Endothelial cell of umbilical vein (primary cell): Measurements from ENCODE around the gene CARMIL1. TPM values are rescaled to one million over a fixed set of nuclear protein-coding genes. Genes with fewer than 3 reads are reported as not detected.

Source experiments
- BruUV-seq: library from RNA; stranded (reverse); fragments of 400-500 nt; replicated peaks from 2 replicates; lab custom pipeline; 2021; lab: Mats Ljungman, UMichigan
- CTCF ChIA-PET: fragments of 300-600, 350-600 bp; sonication (Branson Sonifier 250); formaldehyde crosslinking; loops from one replicate; lab custom pipeline; 2021; ENCODE audit warnings: antibody characterized with exemption, inconsistent platforms; lab: Charles Lee
- POLR2A ChIA-PET: fragments of 300-600, 350-600 bp; sonication (Branson Sonifier 250); formaldehyde crosslinking; loops from one replicate; lab custom pipeline; 2021; ENCODE audit warnings: antibody characterized with exemption, inconsistent platforms; lab: Charles Lee
- DNase-seq: peaks from one replicate; pipeline ENCODE4 v3.0.0-alpha.2; 2011; ENCODE audit warnings: low read depth, low spot score
- FAIRE-seq: peaks from 2 replicates; lab custom pipeline; 2011; peaks lifted over from hg19 to GRCh38; lab: Jason Lieb, UNC
- H2AFZ ChIP-seq: 2 replicates; pipeline ENCODE4 v1.6.0; 2012; ENCODE audit warnings: low read depth, low read length, control low read depth, inconsistent platforms
- H3K27ac ChIP-seq: 2 replicates; pipeline ENCODE4 v1.5.1; 2011; ENCODE audit warnings: low read depth, mild to moderate bottlenecking, control low read depth, low read length, moderate library complexity; ENCODE audit not compliant: insufficient read depth
- H3K27me3 ChIP-seq, 2 experiments: 2 replicates each; pipeline versions ENCODE4 v1.6.0 to v1.6.1; 2011; ENCODE audit warnings: low read length in 2 of 2, mixed read lengths in 1 of 2; ENCODE audit not compliant: control insufficient read depth in 2 of 2, insufficient read depth in 2 of 2
- H3K36me3 ChIP-seq, 2 experiments: 2 replicates in 1 of 2; 3 replicates in 1 of 2; pipeline ENCODE4 v1.5.1; 2011; ENCODE audit warnings: low read length in 2 of 2, mild to moderate bottlenecking in 1 of 2, moderate library complexity in 1 of 2; ENCODE audit not compliant: control insufficient read depth in 2 of 2, insufficient read depth in 2 of 2; ENCODE audit errors: extremely low read depth in 1 of 2
- H3K4me1 ChIP-seq: 3 replicates; pipeline ENCODE4 v1.5.1; 2011; ENCODE audit warnings: mild to moderate bottlenecking, low read length; ENCODE audit not compliant: control insufficient read depth, insufficient read depth; ENCODE audit errors: extremely low read depth
- H3K4me2 ChIP-seq: 2 replicates; pipeline ENCODE4 v1.6.1; 2011; ENCODE audit warnings: low read length, control low read depth, mixed read lengths; ENCODE audit not compliant: insufficient read depth
- H3K4me3 ChIP-seq, 3 experiments: fragments of 200-600 bp in 1 of 3; sonication (generic), shearing (Covaris generic) in 1 of 3; replicated peaks in 1 of 3; 2 replicates each; pipeline ENCODE4 v1.5.1; 2011 to 2016; ENCODE audit warnings: control low read depth in 3 of 3, low read length in 3 of 3, mild to moderate bottlenecking in 2 of 3, inconsistent platforms in 1 of 3, low read depth in 1 of 3, moderate library complexity in 1 of 3; ENCODE audit not compliant: insufficient read depth in 1 of 3
- H3K79me2 ChIP-seq: 2 replicates; pipeline ENCODE4 v1.6.0; 2012; ENCODE audit warnings: low read length, inconsistent platforms; ENCODE audit not compliant: control insufficient read depth, insufficient read depth
- H3K9ac ChIP-seq: replicated peaks from 2 replicates; pipeline ENCODE3; 2011; ENCODE audit warnings: low read length, control low read depth; ENCODE audit not compliant: insufficient read depth; ENCODE audit errors: extremely low read depth
- H3K9me1 ChIP-seq: replicated peaks from 3 replicates; pipeline ENCODE4 v1.6.0; 2011; ENCODE audit warnings: mild to moderate bottlenecking, low read length; ENCODE audit not compliant: control insufficient read depth, insufficient read depth; ENCODE audit errors: extremely low read depth
- H3K9me3 ChIP-seq: replicated peaks from 2 replicates; pipeline ENCODE4 v1.5.1; 2012; ENCODE audit warnings: low read length, inconsistent platforms; ENCODE audit not compliant: control insufficient read depth, insufficient read depth
- H4K20me1 ChIP-seq: replicated peaks from 2 replicates; pipeline ENCODE3; 2011; ENCODE audit warnings: mild to moderate bottlenecking, low read length; ENCODE audit not compliant: control insufficient read depth, insufficient read depth; ENCODE audit errors: extremely low read depth
- EZH2 ChIP-seq: IDR thresholded peaks from 2 replicates; pipeline ENCODE4 v1.6.1; 2012; ENCODE audit warnings: borderline replicate concordance, low read depth, mild to moderate bottlenecking, moderate library complexity, low read length, inconsistent platforms; ENCODE audit not compliant: severe bottlenecking
- FOS ChIP-seq: IDR thresholded peaks from 2 replicates; pipeline ENCODE4 v1.6.1; 2011; ENCODE audit warnings: mild to moderate bottlenecking, low read length, moderate library complexity, borderline replicate concordance; ENCODE audit not compliant: insufficient read depth
- GATA2 ChIP-seq: IDR thresholded peaks from 2 replicates; pipeline ENCODE4 v1.7.0; 2011; ENCODE audit warnings: low read depth, mild to moderate bottlenecking, moderate library complexity, mixed read lengths, low read length; ENCODE audit not compliant: insufficient read length, insufficient read depth
- JUN ChIP-seq: IDR thresholded peaks from 2 replicates; pipeline ENCODE4 v1.6.1; 2011; ENCODE audit warnings: borderline replicate concordance, low read depth; ENCODE audit not compliant: insufficient read length, insufficient read depth
- MYC ChIP-seq: IDR thresholded peaks from one replicate; pipeline ENCODE4 v1.6.1; 2011; ENCODE audit warnings: mild to moderate bottlenecking, low read depth, low read length
- POLR2A ChIP-seq: IDR thresholded peaks from 2 replicates; pipeline ENCODE4 v1.6.1; 2012; ENCODE audit warnings: low read depth, mild to moderate bottlenecking, control low read depth, low read length
- POLR2AphosphoS5 ChIP-seq: IDR thresholded peaks from 2 replicates; pipeline ENCODE4 v1.6.1; 2012; ENCODE audit warnings: low read depth, mild to moderate bottlenecking, control low read depth, low read length, moderate library complexity; ENCODE audit not compliant: insufficient read depth
- dilution Hi-C: fragments of 300-500 bp; cut with MboI; formaldehyde crosslinking; loops from one replicate; pipeline ENCODE4 v1.15.0; 2019; ENCODE audit warnings: low sequenced_read_pairs; ENCODE audit not compliant: extremely low pct_ligation_motif_present
- intact Hi-C: fragments of 100-400 bp; cut with micrococcal nuclease; formaldehyde crosslinking; loops from one replicate; pipeline ENCODE4 v1.10.0; 2022
- polyA plus RNA-seq, 4 experiments: library from polyadenylated mRNA; depleted of rRNA in 3 of 4; stranded (reverse) in 3 of 4; unstranded in 1 of 4; fragments of >200 nt; gene quantifications; 2 replicates each; pipeline versions ENCODE4 v1.2.1 to v1.2.3, GENCODE V29; 2011 to 2012; ENCODE audit warnings: missing spikeins in 1 of 4
- total RNA-seq: library from RNA; stranded (reverse); gene quantifications from 2 replicates; pipeline ENCODE4 v1.2.3, GENCODE V29; 2021
- TF ChIP-seq, protein P1 (sequence below), 2 donors: IDR thresholded peaks; 1 replicate in 1 of 2; 2 replicates in 1 of 2; pipeline ENCODE4 v1.5.1; 2011; ENCODE audit warnings: low read length in 2 of 2, mild to moderate bottlenecking in 2 of 2, moderate library complexity in 2 of 2, control low read depth in 1 of 2, inconsistent platforms in 1 of 2, low read depth in 1 of 2; ENCODE audit not compliant: insufficient read depth in 1 of 2; ENCODE audit errors: extremely low read depth in 1 of 2
- TF ChIP-seq, protein P2 (sequence below): IDR thresholded peaks from 2 replicates; pipeline ENCODE4 v1.6.1; 2011; ENCODE audit not compliant: insufficient read depth, insufficient read length

CARMIL1 gene
- total and polyA plus RNA-seq, 2 donors (not counting 3 experiments of a cell fraction or from before 2014, with no cell fraction given): 1.3 to 8.7 TPM

DNA sequence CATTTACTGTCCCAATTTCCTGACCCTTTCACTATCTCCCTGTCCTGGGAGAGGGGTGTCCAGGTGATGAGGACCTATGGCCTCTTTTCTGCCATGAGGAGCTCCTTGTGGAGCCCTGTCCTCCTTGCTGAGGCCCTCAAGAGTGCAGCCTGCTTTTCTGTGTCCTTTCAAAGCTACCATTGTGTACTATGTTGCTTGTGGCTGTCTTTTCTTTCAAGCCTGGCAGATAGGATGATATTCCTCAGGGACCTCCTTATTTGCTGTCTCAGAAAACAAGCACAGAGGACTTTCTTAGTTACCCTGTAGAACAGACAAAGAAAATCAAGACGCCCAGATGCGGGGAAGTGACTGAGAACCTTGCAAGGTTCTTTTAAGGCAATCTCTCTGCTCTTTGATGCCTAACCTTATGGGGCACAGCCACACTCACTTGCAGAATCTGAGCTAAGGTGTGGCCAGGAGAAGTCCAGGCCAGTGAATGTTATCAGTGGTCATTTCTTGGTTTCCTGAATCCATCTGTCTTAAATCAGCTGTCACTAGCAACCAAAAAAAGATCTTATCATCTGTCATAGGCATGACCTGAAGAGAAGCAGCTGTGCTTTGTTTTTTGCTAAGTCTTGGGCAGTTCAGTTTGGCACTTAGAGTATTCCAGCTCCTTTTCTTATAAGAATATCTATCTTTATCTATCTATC lies 17.2 kb downstream of the CARMIL1 start:
- no peaks in the 10 kb centered on the region for H3K9me3 ChIP-seq
- DNase-seq (no peak), FAIRE-seq (no peak)
- H3K9me1 ChIP-seq: no peaks in the 10 kb centered on the region
- dilution Hi-C loops: no loop called here
- H3K79me2 ChIP-seq: no peaks in the 10 kb centered on the region
- H3K9ac ChIP-seq: no peak overlapping the region
- ChIA-PET CTCF (interaction anchor here (1.3 kb wide), 1 partner anchor 31 kb away, joined by 7 read pairs; no protein-coding TSS in a partner anchor), POLR2A (no interaction called here)
- TF ChIP-seq MYC (no peak), GATA2 (no peak), FOS (no peak), POLR2AphosphoS5 (no peak), EZH2 (no peak), POLR2A (no peak), JUN (no peak)
- TF ChIP-seq, protein P1, sequence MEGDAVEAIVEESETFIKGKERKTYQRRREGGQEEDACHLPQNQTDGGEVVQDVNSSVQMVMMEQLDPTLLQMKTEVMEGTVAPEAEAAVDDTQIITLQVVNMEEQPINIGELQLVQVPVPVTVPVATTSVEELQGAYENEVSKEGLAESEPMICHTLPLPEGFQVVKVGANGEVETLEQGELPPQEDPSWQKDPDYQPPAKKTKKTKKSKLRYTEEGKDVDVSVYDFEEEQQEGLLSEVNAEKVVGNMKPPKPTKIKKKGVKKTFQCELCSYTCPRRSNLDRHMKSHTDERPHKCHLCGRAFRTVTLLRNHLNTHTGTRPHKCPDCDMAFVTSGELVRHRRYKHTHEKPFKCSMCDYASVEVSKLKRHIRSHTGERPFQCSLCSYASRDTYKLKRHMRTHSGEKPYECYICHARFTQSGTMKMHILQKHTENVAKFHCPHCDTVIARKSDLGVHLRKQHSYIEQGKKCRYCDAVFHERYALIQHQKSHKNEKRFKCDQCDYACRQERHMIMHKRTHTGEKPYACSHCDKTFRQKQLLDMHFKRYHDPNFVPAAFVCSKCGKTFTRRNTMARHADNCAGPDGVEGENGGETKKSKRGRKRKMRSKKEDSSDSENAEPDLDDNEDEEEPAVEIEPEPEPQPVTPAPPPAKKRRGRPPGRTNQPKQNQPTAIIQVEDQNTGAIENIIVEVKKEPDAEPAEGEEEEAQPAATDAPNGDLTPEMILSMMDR (IDR thresholded peaks at IDR 0.05; ENCODE audit: extremely low read depth in 1 of 2, insufficient read depth in 1 of 2, low read depth in 1 of 2, low read length in 2 of 2): no peak
- TF ChIP-seq, protein P2, sequence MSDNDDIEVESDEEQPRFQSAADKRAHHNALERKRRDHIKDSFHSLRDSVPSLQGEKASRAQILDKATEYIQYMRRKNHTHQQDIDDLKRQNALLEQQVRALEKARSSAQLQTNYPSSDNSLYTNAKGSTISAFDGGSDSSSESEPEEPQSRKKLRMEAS: no peak
- H3K27ac ChIP-seq: no peak overlapping the region
- intact Hi-C loops: no loop called here
- H4K20me1 ChIP-seq: no peaks in the 10 kb centered on the region
- no TSS peak for BruUV-seq
- H3K36me3 ChIP-seq: no peaks in the 10 kb centered on the region
- H3K4me2 ChIP-seq: no peak overlapping the region
- no peaks in the 10 kb centered on the region for H3K4me1 ChIP-seq
- H3K4me3 ChIP-seq: no peak overlapping the region
- no peaks in the 10 kb centered on the region for H3K27me3 ChIP-seq
- H2AFZ ChIP-seq: no peak overlapping the region
